Ovary (tissue), 3 donors: ENCODE measurements around the gene NKAIN4.

Source experiments
- CTCF ChIP-seq, 3 donors: fragments of 450-650 bp in 2 of 3; fragments of 200-600 bp in 1 of 3; IDR thresholded peaks; one replicate each; pipeline versions ENCODE4 v1.5.1 to v1.8.0; 2016 to 2022; ENCODE audit warnings: antibody characterized with exemption in 3 of 3, mild to moderate bottlenecking in 1 of 3
- EP300 ChIP-seq: sonication (generic); formaldehyde crosslinking; IDR thresholded peaks from one replicate; pipeline ENCODE4 v1.6.1; 2017; ENCODE audit warnings: antibody characterized with exemption
- POLR2A ChIP-seq: fragments of 450-650 bp; IDR thresholded peaks from one replicate; pipeline ENCODE4 v1.6.1; 2017; ENCODE audit warnings: antibody characterized with exemption, mild to moderate bottlenecking, moderate library complexity
- donor health status: DM: no; HTN: no; CAD: no.

- TF ChIP-seq CTCF (IDR thresholded peaks at IDR 0.05): no peak
- no peak for TF ChIP-seq POLR2A
- no peak for TF ChIP-seq EP300
These were observed 22.7 kb upstream of the NKAIN4 start for GRCh38 chr20:63276956-63277355.
